ENCODE measurements around the gene ZNF341. TPM values are rescaled to one million over a fixed set of nuclear protein-coding genes. Genes with fewer than 3 reads are reported as not detected.

The ZNF341 gene
- polyA plus RNA-seq, 1 experiment = 2.9 TPM

DNA sequence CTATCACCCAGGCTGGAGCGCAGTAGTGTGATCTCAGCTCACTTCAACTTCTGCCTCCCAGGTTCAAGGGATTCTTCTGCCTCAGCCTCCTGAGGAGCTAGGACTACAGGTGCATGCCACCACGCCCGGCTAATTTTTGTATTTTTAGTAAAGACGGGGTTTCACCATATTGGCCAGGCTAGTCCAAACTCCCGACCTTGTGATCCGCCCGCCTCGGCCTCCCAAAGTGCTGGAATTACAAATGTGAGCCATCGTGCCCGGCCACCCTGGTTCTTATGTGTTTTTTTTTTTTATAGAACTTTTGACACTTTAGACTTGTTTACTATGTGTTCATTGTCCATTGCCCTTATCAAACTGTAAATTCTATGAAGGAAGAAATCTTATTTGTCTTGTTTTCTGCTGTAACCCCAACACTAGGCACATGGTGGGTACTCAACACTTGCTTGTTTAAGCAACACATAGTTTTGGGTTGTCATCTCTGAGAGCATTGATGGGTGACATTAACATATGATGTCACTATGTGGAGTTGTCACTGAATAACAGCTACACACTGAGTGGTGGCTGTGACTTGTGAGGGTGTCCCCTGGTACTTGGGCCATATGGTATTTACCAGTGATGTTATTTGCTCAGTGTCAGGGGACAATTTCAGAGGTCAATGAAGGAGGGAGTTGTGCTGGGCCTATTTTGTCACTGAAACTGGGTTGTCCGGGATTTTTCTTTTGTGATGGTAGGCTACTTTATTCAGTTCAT lies 10.2 kb upstream of the ZNF341 start:
- H3K27me3 ChIP-seq (ENCODE audit: control insufficient read depth, insufficient read depth, low read length) = no peaks in the 10 kb centered on the region
- H3K36me3 ChIP-seq (ENCODE audit: control insufficient read depth, insufficient read depth, low read length) = no peaks in the 10 kb centered on the region
- CTCF ChIA-PET = no interaction called here
- POLR2A ChIA-PET = no interaction called here
- no peak for DNase-seq (ENCODE audit: low read depth)
- TF ChIP-seq, protein P1, sequence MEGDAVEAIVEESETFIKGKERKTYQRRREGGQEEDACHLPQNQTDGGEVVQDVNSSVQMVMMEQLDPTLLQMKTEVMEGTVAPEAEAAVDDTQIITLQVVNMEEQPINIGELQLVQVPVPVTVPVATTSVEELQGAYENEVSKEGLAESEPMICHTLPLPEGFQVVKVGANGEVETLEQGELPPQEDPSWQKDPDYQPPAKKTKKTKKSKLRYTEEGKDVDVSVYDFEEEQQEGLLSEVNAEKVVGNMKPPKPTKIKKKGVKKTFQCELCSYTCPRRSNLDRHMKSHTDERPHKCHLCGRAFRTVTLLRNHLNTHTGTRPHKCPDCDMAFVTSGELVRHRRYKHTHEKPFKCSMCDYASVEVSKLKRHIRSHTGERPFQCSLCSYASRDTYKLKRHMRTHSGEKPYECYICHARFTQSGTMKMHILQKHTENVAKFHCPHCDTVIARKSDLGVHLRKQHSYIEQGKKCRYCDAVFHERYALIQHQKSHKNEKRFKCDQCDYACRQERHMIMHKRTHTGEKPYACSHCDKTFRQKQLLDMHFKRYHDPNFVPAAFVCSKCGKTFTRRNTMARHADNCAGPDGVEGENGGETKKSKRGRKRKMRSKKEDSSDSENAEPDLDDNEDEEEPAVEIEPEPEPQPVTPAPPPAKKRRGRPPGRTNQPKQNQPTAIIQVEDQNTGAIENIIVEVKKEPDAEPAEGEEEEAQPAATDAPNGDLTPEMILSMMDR (IDR thresholded peaks at IDR 0.05; ENCODE audit: insufficient read depth, low read depth, low read length) = no peak
- no peak overlapping the region for H3K4me3 ChIP-seq (ENCODE audit: low read depth, low read length)

DNA sequence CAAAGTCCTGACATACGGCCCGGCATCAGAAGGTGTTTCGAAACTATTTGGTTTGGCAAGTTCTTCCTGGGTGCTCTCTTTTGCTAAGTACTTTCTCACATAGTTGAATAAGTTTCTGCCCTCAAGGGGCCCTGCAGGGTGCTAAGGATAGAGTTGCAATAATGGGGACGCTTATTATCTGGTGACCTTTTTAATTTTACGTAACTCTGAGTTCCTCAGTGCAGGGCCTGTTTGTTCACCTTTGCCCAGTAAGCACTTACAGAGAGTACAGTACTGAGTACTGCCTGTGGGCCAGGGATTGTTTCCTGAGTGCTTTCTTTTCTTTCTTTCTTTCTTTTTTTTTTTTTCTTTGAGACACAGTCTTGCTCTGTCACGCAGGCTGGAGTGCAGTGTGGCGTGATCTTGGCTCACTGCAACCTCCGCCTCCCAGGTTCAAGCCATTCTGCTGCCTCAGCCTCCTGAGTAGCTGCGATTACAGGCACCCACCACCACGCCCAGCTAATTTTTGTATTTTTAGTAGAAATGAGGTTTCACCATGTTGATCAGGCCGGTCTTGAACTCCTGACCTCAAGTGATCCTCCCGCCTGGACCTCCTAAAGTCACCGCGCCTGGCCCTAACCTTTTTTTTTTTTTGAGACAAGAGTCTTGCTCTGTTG lies 7.2 kb upstream of the ZNF341 start:
- ChIA-PET POLR2A (no interaction called here), CTCF (interaction anchor here (1.0 to 1.1 kb wide), 2 partner anchors 9 to 56 kb away, joined by 3 read pairs; no protein-coding TSS in a partner anchor)
- no peak for DNase-seq (ENCODE audit: low read depth)
- no peaks in the 10 kb centered on the region for H3K27me3 ChIP-seq (ENCODE audit: control insufficient read depth, insufficient read depth, low read length)
- TF ChIP-seq, protein P1 (IDR thresholded peaks at IDR 0.05; ENCODE audit: insufficient read depth, low read depth, low read length) = no peak
- H3K36me3 ChIP-seq (ENCODE audit: control insufficient read depth, insufficient read depth, low read length) = no peaks in the 10 kb centered on the region
- H3K4me3 ChIP-seq (ENCODE audit: low read depth, low read length) = no peak overlapping the region

DNA sequence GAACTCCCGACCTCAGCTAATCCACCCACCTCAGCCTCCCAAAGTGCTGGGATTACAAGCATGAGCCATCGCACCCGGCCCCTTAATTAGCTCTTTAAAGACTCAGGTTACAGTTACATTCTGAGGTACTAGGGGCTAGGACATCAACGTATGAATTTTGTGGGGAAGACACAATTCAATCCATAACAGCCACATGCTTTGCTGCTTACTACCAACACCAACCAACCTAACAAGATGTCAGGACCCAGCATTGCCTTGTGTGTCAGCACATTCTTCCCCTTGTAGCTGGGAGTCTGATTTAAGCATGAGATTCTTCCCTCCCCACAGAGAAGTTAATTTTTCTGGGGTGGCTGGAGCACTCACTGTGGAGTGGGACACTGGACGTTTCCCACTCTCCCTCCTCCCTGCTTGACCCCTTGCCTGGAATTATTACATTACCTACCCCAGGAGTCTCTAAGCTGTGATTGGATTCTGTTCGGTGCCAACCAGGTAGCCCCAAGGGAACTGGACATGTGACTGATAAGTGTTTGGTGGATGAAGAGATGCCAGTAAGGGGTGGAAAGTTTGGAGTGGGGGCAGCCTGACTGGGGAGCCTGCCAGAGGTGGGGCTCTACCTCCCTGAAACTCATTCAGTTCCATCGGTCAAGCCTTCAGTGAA lies 6.1 kb upstream of the ZNF341 start:
- ChIA-PET POLR2A (no interaction called here), CTCF (interaction anchor here (0.6 to 1.5 kb wide), 6 partner anchors 8 to 83 kb away, joined by 3 to 4 read pairs (median 3); partner anchors contain the start of gene ACTL10)
- TF ChIP-seq, protein P1 (IDR thresholded peaks at IDR 0.05; ENCODE audit: insufficient read depth, low read depth, low read length) = no peak
- no peaks in the 10 kb centered on the region for H3K36me3 ChIP-seq (ENCODE audit: control insufficient read depth, insufficient read depth, low read length)
- DNase-seq (ENCODE audit: low read depth) = no peak
- no peaks in the 10 kb centered on the region for H3K27me3 ChIP-seq (ENCODE audit: control insufficient read depth, insufficient read depth, low read length)
- H3K4me3 ChIP-seq (ENCODE audit: low read depth, low read length) = no peak overlapping the region

DNA sequence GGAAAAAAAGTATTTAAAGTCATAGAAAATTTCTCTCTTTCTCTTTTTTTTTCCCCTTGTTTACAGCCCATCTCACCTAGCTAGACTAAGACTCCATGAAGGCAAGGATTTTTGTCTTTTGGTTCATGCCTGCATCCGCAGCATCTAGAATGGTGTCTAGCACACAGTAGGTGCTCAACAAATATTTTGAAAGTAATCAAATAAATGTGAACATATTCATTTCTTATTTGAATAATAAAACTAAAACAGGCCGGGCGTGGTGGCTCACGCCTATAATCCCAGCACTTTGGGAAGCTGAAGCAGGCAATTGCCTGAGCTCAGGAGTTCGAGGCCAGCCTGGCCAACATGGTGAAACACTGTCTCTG lies 4.7 kb upstream of the ZNF341 start:
- Histone ChIP-seq H3K36me3 (ENCODE audit: control insufficient read depth, insufficient read depth, low read length) (no peaks in the 10 kb centered on the region), H3K4me3 (ENCODE audit: low read depth, low read length) (no peak overlapping the region), H3K27me3 (ENCODE audit: control insufficient read depth, insufficient read depth, low read length) (no peaks in the 10 kb centered on the region)
- TF ChIP-seq, protein P1 (IDR thresholded peaks at IDR 0.05; ENCODE audit: insufficient read depth, low read depth, low read length) = no peak
- ChIA-PET CTCF (interaction anchor here (1.2 to 1.5 kb wide), 2 partner anchors 10 to 30 kb away, joined by 4 read pairs; no protein-coding TSS in a partner anchor), POLR2A (no interaction called here)
- no peak for DNase-seq (ENCODE audit: low read depth)

DNA sequence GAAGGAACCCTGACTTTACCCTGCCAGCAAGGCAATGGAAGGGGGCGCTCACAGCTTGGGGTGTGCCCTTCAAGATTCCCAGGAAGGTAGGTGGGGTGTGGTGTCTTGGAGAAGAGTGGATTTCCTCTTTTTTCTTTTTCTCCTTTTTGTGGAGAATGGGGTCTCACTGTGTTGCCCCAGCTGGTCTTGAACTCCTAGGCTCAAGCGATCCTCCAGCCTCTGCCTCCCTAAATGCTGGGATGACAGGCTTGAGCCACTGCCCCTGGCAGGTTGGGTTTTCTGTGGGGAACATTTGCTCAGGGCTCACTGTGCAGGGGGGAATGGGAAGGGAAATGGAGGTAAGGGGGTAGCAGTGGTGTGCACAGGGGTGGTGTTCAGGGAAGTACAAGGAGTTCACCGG lies 4.0 kb upstream of the ZNF341 start:
- Histone ChIP-seq H3K27me3 (ENCODE audit: control insufficient read depth, insufficient read depth, low read length) (no peaks in the 10 kb centered on the region), H3K4me3 (ENCODE audit: low read depth, low read length) (no peak overlapping the region), H3K36me3 (ENCODE audit: control insufficient read depth, insufficient read depth, low read length) (no peaks in the 10 kb centered on the region)
- ChIA-PET CTCF (no interaction called here), POLR2A (no interaction called here)
- DNase-seq (ENCODE audit: low read depth) = no peak
- TF ChIP-seq, protein P1 (IDR thresholded peaks at IDR 0.05; ENCODE audit: insufficient read depth, low read depth, low read length) = no peak
